ENCODE data around the gene CAPZB.

CAPZB gene

DNA sequence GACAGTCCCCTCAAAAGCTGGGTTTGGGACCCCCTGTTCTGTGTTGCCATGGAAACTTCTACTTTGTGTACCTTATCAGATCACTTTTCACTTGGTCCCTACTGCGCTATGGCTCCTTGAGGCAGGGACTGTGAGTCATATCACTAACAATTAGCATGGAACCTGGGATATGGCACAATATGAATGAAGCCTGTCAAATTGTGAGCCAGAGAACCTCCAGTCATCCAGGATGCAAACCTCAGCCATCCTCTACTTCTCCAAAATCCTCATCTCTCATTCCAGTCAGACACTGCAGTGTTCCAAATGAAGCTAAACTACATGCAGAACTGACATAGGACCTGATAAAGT, 11.2 kb upstream of the CAPZB start:
- no peak for DNase-seq

DNA sequence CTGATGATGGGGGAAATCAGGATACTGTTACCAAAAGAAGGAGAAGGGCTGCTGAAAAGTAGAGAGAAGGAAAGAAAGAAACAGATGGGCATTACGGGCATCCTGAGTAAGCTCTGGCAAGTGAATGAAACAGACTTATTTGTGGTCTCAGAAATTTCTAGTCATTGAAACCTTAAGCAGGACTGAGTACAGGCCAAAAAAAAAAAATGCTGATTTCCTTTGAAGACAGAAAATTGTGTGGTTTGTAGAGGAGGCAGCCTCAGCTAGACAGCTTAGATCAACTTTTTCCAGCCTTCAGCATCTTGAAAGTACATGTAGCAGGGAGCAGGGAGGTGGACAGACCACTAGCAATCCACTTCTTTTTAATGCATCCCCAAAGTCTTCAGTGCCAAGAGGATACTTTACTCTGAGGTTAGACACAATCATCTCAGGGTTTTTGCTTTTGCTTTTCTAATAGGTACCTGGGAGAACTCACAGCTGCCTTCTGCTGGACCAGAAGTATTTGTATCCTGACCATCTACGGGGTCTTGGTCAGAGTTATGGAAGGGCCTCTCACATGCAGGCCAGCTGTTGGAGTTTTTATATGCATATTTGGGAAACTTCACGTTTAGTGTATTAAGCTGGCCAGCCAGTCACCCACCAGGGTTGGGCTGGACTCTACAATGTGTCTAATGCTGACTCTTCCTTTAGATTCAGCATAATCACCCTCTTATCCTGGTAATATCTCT, 10.6 kb upstream of the CAPZB start:
- DNase-seq: no peak

DNA sequence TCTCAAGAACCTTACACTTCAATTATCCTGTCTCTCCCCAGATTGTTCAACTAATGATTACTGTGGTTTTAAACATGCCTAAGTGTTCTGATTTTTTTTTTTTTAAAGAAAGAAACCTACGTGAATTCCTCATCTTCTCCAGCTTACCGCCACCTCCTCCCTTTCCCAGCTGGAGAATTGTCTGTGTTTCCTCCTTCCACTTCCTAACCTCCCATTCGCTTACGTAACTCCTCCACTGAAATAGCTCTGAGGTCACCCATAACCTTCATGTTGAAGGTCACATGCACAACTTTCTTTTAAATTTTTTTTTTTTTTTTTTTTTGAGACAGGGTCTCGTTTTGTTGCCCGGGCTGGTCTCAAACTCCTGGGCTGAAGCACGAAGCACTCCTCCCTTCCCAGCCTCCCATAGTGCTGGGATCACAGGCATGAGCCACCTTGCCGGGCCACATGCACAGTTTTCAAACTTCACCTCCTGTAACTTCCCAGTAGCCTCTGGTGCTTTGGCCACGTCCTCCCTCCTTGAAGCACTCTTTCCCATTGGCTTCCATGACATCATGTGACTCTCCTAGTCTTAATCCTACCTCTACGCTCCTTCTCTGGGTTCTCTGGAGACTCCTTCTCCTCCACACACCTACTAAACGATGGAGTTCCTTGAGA, 9.8 kb upstream of the CAPZB start:
- no peak for DNase-seq

DNA sequence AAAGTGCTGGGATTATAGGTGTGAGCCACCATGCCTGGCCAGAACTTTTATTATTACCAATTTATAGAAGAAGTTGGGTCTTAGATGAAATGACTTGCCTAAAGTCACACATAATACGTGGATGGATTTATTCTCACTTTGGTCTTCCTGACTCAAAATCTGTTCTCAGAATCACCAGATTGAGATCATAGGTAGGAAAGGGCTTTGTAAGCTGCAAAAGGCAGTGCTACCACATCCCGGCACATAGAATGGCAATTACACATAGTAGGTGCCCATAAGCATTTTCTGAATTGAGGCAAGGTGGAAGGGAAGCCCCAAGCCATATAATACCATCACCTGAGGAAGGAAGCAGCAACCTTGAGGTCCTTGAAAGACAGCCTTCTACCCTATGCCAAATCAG, 8.2 kb upstream of the CAPZB start:
- DNase-seq: no peak

DNA sequence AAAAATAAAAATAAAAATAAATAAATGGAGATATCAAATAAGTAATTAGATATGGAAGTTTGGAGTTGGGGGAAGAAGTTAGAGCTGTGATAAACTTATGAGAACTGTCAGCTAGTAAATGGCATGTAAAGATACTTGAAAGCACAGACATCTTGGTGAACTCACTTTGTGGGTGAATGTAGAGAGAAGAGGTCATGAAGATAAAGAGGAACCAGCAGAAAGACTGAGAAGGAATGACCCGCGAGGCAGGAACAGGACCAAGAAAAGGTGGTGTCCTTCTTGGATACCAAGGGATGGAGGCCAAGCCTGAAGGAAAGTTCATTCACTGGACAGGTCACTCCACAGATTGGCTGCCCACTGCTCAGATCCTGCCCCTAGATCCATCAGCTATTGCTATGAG, 4.7 kb upstream of the CAPZB start:
- no peak for DNase-seq

DNA sequence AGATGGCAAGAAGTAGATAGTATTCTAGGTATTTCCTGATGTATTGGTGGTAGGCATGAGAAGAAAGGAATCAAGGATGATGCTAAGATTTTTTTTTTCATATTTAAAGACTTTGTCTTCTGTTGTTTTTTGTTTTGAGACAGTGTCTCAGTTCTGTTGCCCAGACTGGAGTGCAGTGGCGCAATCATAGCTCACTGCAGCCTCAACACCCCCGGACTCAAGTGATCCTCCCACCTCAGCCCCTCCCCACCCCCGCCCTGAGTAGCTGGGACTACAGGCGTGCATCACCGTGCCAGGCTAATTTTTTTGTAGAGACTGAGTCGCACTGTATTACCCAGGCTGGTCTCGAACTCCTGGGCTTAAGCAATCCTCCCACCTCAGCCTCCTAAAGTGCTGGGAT, 2.8 kb upstream of the CAPZB start:
- no peak for DNase-seq

DNA sequence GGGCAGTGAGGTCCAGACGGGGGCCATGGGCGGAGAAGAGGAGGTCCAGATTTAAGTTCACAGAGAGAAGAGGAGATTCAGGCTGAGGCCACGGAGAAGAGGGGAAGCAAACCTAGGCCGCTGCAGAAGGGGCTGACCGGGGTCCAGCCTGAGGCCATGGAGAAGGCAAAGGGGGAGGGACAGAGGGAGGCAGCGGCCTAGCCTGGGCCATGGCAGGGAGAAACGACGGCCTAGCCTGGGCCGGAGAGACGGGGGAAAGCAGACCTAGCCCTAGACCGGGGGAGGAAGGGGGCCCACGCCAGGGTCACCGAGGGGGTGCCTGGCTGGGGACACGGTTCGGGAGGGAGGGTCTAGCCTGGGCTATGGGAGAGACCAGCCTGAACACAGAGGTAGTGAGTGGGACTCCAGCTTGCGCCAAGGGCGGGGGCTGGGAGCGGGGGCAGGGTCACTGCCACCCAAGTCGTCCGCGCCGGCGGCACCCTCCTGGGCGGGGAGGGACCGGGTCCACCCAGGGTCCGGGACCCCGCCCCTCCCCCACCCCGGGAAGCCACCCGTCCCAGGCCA, 459 bp downstream of the CAPZB start:
- DNase-seq: no peak

DNA sequence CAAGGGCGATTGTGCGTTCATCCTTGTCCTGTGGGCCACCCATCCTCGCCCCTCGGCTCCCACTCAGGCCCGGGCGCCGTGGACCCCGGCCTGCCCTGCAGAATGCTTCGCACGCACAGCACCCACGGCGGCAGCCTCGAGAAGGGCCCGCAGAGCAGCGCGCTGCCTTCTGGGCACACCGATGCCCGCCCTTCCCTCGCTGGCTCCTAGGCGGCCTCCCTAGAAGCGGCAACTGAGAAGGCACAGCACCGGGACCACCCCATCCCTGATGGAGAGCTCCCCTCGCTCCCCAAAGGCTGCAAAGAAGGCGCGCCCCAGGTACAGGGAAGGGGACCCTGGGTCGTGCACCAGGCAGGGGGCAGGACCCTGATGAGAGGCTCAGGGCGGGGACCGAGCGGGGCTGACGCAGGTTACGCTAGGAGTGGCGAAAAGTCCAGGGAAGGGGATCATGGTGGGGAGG, 971 bp downstream of the CAPZB start:
- DNase-seq: no peak

DNA sequence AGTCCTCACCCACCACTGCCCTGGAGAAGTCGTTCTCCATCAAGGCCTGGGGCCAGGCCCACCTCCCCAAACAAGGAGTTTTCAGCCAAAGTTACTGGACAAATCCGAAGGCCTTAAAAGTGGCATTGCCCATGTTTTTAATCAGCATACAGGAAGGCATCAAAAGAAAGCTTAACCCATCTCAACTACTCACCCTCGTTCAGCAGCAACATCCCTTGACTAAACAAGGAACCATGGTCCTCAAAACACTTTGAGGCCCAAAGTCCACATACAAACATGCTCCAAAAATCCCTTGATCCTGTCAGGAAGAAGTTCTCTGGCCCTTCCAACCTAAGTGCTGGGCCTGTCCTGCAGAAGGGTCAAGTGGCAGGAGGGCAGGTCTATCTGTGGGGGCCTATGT, 1.6 kb downstream of the CAPZB start:
- no peak for DNase-seq

DNA sequence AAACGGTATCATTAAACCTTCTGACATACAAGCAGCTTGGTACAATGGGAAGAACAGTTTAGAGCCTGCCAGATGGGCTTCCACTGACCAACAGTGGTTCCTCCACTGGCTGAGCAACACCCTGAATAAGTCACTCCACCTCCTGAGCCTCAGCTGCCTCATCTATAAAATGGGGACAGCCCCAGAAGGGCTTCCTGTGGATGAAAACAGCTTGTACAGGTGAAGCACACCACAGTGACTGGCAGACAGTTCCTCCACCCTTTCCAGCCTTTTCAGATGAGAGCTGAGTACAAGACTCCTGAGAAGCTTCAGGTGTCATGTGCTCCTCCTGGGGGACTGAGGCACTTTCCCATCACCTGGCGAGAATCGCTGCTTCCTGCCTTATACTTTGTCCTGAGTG, 2.1 kb downstream of the CAPZB start:
- no peak for DNase-seq

DNA sequence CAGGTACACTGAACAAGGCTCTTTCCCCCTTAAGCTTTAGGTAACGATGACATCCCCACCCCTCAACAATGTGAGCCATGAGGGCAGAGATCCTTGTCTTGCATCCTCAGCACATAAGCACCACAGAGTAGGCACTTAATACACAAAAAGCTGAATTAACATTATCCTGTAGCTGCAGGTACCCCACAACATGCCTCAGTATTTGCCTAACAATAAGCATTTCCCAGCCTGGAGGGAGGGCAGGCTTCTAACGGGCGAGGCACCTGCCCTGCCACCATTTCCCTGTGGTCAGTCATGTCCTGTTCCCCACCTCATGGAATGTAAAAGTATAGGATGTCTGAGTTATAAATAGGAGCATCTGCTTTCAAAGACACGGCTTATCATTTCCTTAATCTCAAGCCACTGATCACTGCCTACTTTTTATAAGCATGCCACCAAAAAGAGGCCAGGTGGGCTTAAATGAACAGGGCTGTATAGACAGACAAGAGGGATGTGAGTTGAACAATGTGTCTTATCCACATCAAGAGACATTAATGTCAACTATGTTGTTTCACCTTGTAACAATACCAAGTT, 3.4 kb downstream of the CAPZB start:
- no peak for DNase-seq

DNA sequence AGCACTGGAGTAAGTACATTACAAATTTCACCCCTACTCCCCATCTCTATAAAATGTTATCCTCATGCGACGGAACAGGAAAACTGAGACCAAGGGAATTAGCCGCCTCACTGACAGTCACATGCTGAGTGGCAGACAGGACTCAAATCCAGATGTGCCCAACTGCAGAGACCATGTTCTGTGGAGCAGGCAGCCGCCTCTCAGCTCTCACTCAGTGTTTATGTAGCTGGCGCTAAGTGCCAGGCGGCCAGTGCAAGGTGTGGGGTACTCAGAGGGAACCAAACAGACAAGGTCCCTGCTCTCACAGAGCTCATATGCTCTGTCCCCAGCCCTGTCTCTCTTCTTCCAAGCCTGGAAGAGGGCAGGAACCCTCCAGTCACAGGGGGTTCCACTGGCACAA, 5.1 kb downstream of the CAPZB start:
- no peak for DNase-seq

DNA sequence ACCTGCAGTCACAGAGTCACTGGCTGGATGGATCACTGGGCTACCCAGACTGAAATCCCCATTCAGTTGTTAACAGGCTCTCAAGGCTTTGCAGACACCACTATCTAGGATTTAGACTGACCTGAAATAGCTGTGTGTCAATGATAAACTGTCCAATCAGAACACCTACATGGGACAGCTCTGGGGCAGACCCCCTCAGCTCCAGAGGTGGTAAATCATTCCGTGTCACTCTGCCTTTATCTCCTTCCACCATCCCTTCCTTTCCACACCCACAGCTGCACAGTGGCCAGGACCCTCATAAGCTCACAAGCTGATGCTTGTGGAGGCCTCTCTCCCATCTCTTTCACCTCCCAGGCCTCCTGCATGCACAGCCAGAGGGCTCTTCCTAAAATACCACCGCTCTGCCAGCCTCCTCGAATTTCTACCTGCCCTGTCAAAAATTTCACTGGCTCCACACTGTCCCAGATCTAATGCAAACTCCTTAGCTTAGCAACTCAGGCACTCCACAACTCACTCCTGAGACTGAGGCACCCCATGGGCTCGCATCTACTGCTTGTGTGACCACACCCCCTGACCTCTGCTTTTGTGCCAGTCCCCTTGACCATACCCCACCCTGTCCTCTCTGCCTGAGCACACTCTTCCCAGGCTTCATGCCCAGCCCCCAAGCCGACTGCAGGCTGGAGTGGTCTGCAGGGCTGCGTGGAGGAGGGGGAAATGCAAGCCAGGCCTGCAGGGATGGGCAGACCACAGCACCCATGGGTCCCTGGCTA, 5.8 kb downstream of the CAPZB start:
- no peak for DNase-seq

DNA sequence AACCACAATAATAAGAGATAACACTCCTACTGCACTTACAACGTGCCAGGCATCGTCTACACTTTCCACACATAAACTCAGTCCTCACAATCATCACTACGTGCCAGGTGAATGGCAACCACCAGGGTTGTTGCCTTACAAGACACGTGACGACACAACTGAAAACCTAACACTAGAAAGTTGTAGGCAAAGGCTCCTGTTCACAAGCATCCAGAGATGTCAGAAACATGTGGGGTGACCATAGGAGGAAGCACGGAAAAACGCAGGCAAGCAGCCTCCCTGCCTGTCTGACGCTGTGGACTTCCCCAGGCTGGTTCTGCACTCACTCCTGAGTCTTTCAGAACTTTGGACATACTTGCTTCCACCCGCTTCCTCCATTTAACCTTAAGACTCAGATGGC, 7.0 kb downstream of the CAPZB start:
- no peak for DNase-seq

DNA sequence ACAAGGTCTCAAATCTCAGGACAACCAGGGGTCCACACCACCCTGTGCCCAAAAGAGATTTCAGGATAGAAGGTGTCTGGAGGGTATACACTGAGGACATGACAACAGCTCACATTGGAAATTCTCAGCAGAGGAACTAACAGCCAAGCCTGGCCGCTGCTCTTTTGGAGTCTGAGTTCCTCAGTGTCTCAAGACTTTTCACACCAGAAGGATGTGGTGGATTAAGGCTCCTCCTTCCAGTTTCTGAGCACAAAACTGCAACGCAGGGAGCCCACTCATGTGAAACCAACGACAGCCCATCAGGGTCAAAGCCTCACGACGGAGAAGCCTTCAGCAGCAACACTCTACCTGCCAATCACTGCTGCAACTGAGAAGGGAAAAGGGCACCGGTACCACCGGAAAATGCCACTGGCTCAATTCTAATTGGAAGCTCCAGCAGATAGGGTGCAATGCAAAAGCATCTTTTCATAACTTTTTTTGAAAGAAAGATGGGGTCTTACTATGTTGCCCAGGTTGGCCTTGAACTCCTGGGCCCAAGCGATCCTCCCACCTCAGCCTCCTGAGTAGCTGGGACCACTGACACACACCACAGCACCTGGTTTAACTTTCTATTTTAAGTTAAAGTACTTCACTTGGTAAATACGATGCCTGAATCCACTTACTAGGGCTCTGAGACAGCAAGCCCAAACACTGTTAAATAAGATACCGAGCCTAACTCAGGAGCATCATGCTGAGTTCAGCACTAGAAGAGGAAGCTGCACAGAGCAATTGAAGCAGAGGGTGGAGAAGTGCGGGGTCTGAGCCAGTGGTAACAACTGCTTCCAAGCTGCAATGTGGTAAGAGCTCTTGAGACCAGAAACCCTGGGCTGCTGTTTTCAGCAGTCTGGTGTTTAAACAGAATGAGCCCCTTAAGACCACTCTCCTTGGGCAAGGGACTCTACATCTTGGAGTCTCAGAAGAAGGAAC, 7.8 kb downstream of the CAPZB start:
- no peak for DNase-seq

DNA sequence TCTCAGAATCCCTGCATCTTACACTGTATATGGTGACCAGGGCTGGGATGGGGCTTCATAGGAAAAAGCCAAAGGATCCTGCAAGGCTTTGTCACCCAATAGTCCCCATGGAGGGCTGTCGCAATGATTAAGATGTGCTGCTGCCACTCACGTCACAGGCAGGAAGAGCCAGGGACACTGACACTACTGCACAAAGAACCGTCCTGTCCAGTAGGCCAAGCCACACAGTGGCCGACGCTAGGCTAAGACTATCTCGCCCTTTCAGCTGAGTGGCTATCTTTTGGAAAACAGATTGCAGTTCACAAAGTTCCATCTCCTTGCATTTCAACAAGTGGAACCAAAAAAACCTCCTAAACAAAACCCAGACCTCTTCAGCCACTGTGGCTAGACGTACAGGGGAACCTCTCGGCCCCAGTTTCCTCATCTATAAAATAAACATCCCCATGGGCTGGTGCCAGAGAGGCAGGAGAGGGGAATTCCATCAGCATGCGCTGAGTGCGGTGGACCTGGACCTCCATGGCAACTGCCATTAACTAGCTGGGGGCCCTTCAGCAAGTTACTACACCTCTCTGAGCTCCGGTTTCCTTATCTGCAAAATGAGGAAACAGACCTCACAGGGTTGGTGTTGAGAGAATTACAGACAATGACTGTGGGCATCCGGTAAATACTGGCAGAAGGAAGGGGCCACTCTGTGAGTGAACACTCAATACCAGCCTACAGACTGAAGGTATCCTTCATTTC, 8.7 kb downstream of the CAPZB start:
- DNase-seq: no peak

DNA sequence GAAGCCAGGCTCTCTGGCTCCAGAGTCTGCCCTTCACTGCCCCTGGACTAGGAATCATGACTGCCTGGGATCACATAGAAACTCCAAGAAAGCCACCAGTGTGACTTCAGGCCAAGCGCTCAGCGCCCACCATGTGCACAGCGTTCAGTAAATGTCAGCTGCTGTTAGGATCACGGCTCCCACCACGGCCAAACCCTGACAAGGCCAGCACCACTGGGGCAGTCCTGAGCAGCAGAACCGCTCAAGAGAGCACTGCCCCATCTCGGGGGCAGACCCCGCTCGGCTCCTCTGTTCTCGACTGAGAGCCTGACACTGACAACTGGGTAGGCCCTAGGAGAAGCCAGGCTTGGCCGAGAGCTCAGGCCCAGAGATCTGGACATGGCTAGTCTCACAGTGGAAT, 10.0 kb downstream of the CAPZB start:
- DNase-seq: no peak

DNA sequence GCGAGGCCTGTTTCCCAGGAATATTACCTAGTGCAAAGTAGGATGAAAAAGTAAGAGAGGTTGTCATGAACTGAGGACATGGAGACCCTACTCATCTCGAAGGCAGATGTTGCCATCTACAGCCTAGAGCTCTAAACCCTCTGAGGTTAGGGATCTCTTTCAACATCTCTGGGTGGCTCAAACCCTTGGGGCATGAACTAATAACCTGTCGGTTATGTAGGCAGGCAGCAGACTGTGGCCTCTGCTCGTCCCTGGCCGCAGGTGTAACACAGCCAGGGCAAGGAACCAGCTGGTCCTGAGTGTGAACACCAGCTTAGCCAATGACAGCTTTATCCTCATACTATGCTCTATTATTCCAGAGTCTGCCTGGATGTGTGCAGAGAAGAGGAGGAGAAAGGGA, 13.2 kb downstream of the CAPZB start:
- DNase-seq: no peak

DNA sequence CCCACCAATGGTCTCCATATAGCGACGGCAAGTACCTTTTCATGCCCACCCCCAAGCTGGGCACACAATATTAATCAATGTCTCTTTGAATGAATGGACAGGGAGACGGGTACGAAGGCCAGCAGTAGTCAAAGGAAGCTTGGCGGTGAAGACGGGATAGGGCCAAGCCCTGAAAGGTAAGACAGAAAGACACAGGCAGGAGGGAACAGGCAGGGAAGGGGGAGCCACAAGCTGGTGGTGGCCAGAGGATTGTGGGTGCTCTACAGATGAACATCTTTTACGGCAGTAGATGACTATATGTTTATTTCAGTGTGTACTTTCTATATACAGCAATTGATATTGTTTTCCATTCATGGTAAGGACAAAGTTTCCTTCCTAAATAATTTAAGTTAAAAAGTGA, 16.3 kb downstream of the CAPZB start:
- no peak for DNase-seq

DNA sequence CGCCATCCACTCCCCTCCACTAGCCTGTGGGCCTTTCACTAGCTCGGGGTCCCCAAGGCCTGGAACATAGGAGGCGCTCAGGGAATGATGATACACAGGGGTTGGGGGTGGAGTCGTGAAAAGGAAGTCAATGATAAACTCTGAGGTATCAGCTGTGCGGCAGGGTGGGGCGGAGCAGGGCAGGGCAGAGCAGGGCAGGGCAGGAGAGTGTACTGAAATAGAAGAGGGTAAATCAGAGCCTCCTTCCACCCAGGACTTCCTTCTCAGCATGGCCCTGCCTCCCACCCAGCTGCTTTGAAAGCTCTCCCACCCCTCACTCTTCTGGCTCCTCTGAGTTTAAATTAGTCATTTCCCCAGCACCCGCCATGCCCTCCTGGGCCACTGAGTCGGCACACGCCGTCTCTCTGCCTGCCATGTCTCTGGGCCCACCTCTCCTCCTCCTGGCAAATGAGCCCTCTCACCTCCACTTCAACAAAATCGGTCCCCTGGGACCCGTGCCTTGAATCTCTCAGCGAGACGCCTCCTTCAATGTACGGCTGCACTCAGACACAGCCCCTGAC, 16.9 kb downstream of the CAPZB start:
- no peak for DNase-seq

All from cortex of kidney (tissue), 1 donor.